ENCODE data around the gene VAV3.
"Not testable (repeated sequence)": the region's sequence is repeated elsewhere in the genome, so short reads cannot be mapped to it uniquely, and the experiment has no call there.

VAV3 gene

DNA sequence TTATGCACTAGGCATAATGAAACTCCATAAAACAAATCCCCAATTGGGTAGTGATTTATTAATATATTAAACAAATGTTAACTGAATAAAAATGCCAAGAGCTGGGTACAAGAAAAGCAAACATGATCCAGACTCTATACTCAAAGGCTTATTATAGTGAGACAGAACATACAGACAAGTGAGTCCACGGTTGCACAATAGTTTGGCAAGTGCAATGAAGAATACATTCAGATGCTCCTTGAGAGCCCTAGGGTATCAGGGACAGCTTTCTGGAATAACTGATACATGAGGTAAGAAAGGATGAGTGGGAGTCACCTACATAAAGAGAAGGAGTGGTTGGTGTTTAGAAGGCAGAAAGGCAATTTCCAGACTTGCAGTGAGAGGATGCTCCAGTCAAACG, 85.1 kb downstream of the VAV3 start:
- no peak for DNase-seq

DNA sequence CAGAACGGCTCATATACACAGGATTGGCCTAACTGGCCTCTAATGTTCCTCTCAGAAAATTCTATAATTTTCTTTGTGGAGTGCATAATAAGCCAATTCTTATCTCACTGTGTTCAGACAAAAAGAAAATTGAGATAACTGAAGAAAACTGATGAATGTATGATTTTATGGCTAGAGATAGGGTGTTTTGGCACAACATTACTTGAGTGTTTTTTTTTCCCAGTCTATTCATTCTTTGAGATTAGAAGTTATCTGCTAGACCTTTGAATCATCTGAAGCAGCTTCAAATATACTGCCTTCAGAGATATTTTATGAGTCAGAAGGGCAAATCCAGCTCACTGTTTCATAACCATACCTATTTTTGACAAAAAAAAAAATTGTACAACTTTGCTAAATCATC, 85.6 kb downstream of the VAV3 start:
- DNase-seq = no peak

DNA sequence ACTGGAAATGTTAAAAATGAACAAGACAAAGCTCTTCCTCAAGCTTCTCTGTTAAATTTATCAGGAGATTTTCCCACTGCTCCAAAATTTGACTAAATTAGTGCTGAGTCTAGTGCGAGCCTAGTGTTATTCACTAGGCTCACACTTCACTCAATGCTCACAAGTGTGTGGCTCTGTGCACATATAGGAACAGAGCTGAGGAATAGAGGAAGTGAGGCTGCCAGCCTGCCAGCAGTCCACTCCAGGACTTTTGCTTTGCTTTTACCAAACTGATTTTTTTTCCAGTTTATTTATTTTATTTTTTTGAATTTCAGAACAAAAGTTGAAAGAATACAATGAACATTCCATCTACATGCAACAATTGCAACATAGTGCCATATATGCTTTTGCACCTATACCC, 87.2 kb downstream of the VAV3 start:
- DNase-seq = no peak

- no peak for DNase-seq
These were observed 87.9 kb downstream of the VAV3 start for GRCh38 chr1:107877092-107877491.

DNA sequence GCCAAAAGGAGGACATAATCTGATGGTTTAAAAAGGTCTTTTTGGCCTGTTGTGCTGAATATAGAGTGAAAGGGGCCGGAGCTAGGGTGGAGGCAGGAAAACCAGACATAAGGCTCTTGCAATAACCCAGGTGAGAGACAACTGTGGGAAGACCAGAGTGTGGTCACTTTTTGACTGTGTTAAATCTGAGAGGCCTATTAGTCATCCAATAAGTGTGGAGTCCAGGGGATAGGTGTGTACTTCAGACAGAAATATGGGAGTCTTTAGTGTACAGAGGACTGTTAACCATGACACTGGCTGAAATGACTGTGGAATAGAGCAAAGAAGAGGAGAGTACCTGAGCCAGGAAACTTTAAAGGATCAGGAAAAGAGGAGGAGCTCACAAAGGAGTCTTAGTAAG, 89.3 kb downstream of the VAV3 start:
- no peak for DNase-seq

DNA sequence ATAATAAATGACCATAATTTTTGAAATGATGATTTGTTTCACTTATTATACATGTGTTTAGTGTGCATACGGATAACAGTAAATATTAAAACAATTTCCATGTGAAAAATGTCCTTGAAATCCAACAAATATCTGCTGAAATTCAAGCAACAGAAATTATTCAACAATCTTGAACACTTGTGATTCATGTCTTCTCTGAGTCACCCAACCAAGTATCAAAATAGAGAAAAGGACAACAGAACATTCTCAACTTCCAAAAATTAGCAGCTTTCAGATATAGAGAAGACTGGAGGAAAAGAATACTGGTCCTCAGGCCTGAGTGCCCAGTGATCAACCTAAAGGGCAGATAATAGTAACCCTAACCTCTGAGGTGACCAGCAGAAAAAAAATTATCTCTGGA, 90.8 kb downstream of the VAV3 start:
- DNase-seq = no peak

- DNase-seq = no peak
These were observed 93.1 kb downstream of the VAV3 start for GRCh38 chr1:107871687-107872395.

DNA sequence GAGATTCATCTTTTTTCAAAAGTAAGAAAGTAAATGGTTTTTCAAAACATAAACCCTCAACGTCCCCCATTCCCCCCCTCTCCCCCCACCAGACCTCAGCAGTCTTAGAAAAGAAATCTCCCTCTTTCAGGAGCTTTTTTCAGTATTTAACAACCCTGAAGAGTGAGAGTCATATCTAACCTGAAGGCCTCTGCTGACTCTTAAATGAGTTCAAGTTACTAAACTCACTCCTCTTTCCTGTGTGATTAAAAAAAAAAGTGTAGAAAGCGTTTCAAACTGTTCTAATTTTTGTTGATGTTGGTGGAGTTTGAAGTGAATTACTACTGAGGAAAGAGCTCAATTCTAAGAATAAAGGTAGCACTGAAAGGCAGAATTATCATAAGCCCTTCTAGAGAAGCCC, 93.7 kb downstream of the VAV3 start:
- DNase-seq = no peak

- no peak for DNase-seq
These were observed 94.3 kb downstream of the VAV3 start for GRCh38 chr1:107870696-107871095.

GRCh38 chr1:107867897-107868296, 97.1 kb downstream of the VAV3 start:
- DNase-seq = no peak

DNA sequence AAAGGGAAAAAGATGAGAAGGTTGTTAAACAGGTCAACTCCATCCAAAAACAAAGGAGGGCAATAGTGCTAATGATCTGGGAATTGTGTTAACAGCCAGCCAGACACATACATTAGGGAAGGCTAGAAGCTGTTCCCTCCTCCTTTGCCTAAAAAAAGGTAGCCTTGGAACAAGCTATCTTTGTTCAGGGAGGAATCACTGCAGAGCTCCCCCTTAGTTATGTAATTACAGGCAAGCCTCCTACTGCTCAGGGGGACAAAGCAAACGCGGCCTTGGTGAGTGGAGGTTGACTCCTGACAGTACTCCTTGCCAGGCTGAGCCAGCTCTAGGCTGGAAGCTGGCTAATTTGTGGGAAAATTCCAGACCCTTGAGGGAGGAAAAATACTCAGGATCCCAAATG, 97.6 kb downstream of the VAV3 start:
- no peak for DNase-seq

- no peak for DNase-seq
These were observed 98.1 kb downstream of the VAV3 start for GRCh38 chr1:107866870-107867269.

DNA sequence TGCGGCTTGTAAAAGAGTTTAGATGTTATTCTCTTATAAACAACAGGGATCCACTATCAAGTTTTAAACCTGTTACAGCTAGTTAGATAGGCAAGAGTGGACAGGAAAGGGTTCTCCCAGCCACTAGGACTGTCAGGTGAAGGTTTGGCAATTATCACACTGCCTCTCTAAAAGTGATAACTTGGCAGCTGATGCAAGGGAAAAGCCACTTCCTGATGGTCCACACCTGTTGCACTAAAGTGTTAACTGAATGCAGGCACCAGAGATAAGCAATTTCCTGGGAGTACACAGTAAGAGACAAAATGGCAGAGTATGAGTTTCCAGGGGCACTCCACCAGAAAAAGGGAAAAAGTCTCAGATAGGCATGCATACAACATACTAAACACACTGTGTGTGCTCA, 99.4 kb downstream of the VAV3 start:
- DNase-seq = no peak

DNA sequence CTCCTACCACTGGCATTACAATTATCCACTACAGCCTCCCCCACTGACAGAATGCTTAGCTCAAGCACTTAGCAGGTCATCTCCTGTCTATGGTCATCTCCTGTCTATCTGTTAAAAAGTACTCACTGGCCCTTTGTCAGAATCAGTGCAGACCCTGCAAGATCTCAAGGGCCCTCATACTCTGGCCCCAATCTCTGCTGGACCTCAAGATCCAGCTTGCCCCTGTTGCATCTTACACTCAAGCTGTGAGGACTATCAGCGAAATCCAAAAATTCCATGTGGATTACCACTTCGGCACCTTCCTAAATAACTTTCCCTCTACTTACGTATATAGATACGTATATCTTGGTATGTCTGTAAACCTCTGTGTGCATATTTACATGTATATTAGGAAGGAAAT, 101.6 kb downstream of the VAV3 start:
- DNase-seq = no peak

- DNase-seq = no peak
These were observed 102.9 kb downstream of the VAV3 start for GRCh38 chr1:107862064-107862463.

GRCh38 chr1:107858323-107858722, 106.7 kb downstream of the VAV3 start:
- DNase-seq = no peak

- no peak for DNase-seq
These were observed 113.6 kb downstream of the VAV3 start for GRCh38 chr1:107851418-107851817.

GRCh38 chr1:107844541-107845194, 120.3 kb downstream of the VAV3 start:
- not testable (repeated sequence) for DNase-seq

DNA sequence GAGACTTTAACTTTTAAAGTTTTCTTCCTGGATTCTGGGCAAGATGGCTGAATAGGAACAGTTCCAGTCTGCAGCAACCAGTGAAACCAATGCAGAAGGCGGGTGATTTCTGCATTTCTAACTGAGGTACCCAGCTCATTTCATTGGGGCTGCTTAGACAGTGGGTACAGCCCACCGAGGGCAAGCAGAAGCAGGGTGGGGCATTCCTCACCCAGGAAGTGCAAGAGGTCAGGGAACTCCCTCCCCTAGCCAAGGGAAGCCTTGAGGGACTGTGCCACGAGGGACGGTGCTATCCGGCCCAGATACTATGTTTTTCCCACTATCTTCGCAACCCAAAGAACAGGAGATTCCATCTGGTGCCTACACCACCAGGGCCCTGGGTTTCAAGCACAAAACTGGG, 121.0 kb downstream of the VAV3 start:
- no peak for DNase-seq

- DNase-seq = no peak
These were observed 122.7 kb downstream of the VAV3 start for GRCh38 chr1:107842241-107842640.

- DNase-seq = no peak
These were observed 124.3 kb downstream of the VAV3 start for GRCh38 chr1:107840725-107841124.

DNA sequence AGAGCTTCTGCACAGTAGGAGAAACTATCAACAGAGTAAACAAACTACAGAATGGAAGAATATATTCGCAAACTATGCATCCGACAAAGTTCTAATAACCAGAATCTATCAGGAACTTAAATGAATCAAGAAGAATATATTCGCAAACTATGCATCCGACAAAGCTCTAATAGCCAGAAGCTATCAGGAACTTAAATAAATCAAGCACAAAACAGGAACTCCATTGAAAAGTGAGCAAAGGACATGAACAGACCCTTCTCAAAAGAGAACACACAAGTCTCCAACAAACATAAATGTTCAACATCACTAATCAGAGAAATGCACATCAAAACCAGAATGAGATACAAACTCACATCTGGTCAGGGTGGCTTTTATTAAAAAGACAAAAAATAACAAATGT, 126.9 kb downstream of the VAV3 start:
- no peak for DNase-seq

GRCh38 chr1:107835151-107835670, 129.8 kb downstream of the VAV3 start:
- DNase-seq = no peak

DNA sequence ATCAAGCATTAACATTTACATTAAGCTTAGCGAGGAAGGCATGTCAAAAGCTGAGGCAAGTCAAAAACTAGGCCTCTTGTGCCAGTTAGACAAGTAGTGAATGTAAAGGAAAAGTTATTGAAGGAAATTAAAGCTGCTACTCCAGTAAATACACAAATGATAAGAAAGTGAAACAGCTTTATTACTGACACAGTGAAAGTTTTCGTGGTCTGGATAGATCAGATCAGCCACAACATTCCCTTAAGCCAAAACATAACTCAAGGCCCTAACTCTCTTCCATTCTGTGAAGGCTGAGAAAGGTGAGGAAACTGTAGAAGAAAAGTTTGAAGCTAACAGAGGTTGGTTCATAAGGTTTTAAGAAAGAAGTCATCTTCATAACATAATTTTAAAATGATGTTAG, 131.9 kb downstream of the VAV3 start:
- no peak for DNase-seq

DNA sequence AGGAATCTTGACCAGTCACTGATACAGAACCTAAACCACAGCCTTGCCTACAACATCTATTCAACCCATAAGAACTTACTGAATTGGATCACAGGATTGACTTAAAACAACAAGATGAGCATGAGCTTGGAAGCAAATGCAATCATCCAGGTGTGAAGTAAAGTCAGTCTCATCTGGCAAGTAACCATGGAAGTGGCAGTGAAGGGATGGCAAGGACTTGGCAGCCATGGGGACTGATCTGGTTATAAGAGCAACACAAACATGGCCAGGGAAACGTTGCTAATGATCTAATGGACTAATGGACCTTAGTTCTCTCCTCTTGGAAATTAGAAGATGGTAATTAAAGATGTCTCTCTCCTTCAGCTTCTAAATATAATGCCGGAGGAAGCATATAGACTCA, 133.1 kb downstream of the VAV3 start:
- no peak for DNase-seq

Measured in activated gamma-delta T cell (primary cell).